Measurements from ENCODE around the gene MYL6B. TPM values are rescaled to one million over a fixed set of nuclear protein-coding genes. Genes with fewer than 3 reads are reported as not detected.

Gene MYL6B
- total RNA-seq, 2 donors from 2014 or later = 32.9 to 35.7 TPM

DNA sequence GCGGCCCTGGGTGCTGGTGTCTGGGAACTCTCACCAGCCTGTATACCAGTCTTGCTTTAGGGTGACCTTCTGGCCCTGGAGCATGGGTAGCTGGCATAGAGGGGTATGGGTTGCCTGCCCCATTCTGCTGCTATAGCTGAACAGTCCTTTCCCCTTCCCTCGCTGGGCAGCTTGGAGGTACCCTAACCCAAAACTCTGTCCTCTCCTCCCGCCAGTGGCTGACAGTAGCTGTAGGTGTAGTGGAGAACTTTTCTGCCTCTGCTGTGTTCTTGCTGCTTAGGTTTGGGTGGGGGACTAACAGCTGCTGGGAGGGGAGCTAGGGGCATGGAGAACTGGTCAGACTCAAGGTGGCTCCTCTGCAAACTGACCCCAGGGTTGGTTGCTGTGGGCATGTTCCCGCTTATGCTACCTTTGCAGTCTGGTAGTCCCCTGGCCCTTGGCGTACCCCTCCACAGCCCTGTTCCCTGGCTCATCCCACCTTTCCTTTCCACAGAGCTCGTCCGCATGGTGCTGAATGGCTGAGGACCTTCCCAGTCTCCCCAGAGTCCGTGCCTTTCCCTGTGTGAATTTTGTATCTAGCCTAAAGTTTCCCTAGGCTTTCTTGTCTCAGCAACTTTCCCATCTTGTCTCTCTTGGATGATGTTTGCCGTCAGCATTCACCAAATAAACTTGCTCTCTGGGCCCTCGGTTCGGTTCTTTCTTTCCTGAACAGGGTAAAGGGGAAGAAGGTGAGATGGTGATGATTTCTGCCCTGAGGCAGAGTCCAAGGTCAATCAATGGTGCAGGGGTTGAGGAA is 8.7 kb downstream of the MYL6B start:
- DNase-seq (ENCODE audit: low spot score) = no peak
- intact Hi-C loops (cut with DNase I) = no loop called here

DNA sequence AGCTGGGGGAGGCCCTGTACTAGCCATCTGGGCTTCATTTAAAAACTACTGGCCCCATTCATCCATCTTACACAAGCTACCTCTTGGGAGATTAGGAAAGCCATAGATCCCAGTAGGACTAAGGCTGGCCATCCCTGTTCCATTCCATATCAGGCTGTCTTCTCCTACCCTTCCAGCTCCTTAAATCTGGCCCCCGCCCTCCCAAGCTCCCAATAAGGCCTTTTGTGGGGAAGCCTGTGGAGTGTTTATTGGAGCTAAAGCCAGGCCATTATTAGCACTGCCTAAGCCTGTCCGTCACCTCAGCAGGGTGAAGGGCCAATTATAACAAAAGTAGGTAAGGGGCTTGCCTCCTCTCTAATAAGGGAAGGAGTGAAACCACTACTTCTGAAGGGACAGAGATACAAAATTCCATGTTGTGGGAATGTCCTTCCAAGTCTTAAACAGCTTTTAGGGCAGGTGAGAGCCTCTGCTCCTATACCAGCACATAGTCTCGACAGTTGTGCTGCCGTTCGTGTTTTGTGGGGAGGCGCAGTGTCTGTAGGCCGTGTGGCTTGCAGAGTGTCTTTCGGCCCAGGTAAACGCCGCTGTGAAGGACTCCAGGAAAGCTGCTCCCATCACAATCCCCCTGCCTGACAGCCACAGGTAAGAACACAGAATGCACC is 9.4 kb downstream of the MYL6B start:
- intact Hi-C loops (cut with DNase I) = loop anchor here in 1 of 2 donors (1.0 kb wide), 1 partner anchor 17 kb away; no protein-coding TSS in a partner anchor
- DNase-seq (ENCODE audit: low spot score) = no peak

DNA sequence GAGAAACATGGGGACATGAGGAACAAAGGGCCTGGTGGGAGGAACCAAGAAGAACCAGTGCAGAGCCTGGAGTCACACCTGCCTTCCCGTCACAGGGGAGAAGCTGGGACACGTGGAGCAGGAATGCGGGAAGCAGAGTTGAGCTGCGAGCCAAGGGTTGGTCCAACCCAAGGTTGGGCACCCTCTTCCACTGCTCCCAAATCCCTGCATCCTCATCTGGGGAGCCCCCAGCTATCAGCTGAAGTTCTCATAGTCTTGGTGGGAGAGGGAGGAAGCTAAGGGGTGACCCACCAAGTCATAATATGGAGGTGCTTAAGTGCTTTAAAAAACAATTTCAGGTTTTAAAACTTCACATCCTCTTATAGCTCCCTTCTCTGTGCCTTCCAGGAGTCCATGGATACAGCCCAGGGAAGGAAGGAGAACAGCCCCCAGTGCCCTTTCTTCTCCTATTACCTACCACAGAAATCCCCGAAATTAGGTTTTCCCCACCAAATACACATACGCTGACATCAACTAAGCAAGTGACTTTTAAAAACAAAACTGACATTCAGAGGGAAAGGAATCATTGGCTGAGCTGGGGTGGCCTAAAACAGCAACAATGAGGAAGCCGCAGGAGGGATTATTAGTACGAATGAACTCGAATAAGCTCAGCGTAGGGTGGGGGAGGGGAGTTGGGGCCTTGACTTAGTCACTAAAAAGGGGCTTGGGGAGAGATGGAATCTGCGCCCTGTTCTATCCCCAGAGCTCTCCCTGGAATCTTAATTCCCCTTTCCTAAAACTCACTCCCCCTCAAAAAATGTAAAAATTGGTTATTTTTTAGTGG is 10.3 kb downstream of the MYL6B start:
- intact Hi-C loops (cut with DNase I) = loop anchor here in 1 of 2 donors (1.0 kb wide), 1 partner anchor 17 kb away; no protein-coding TSS in a partner anchor

DNA sequence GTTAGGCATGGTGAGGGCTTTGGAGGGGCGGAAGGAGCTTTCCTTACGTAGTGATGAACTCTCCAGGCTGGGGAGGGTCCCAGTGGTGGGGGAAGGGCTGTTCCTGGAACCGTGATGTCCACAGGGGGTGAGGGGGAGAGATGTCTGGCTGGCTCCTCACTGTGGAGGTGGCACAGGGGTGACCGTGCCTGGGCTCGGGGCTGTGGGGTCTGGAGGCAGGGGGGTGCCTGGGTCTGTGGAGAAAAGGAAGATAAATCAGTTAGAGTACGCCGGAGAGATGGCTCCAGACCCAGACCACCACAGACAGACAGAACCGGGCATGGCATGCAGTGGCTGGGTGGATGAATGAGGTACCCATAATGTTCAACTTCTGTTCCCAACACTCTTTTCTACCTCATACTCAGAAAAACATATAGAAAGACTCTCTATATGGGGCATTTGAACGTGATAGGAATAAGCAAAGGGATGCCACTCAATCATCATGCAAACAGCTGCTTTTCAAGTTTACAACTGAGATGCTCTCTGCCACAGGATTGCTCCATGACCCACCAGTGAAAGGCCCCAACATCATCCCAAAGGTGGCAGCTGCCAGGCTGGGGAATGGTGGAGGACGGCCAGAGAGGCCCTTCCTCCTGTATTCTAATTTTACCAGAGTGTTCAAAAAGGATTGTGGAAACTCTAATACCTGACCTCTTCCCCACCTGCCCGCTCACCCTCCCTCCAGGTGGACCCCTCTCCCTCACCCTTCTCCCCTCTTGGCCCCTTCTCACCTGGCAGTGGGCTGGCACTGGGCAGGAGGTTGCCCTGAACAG is 11.4 kb downstream of the MYL6B start:
- no peak for DNase-seq (ENCODE audit: low spot score)
- intact Hi-C loops (cut with DNase I) = no loop called here

More for the DNA sequence above, 10.3 kb downstream of the MYL6B start:
- DNase-seq (ENCODE audit: low spot score) = no peak

DNA sequence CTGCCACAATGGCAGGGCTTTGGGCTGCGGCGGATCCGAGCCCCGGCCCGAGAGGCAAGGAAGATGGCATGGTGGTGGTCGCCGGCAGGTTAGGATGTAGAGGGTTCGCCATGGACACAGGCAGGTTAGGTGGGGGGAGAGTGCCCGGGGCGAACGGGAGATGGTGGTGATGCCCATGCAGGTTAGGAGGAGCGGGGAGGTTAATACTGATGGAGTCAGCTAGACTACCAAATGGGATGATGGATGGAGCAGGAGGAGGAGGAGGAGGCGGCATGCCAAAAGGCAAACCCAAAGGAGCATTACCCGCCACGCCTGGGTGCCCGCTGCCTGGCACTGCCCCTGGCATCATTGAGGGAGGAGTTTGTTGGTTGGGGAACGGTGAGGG is 11.9 kb downstream of the MYL6B start:
- intact Hi-C loops (cut with DNase I) = no loop called here
- no peak for DNase-seq (ENCODE audit: low spot score)

DNA sequence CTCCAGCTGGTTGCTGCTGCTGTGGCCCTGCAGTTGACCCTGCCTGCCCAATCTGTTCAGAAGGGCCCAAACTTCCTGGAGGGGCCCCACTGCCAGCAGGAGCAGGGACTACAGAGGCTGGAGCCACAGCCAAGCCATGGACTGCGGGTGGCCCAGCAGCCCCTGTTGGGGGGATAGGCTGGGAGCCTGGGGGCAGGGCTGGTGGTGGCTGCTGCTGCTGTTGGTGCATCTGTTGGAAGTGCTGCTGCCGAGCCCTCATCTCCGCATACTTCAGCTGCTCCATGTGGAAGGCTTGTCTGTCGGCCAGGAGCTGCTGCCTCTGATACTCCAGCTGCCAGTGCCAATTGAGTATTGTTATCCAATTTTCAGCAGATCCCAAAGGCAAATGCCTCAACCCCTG is 13.0 kb downstream of the MYL6B start:
- intact Hi-C loops (cut with DNase I) = no loop called here
- no peak for DNase-seq (ENCODE audit: low spot score)

DNA sequence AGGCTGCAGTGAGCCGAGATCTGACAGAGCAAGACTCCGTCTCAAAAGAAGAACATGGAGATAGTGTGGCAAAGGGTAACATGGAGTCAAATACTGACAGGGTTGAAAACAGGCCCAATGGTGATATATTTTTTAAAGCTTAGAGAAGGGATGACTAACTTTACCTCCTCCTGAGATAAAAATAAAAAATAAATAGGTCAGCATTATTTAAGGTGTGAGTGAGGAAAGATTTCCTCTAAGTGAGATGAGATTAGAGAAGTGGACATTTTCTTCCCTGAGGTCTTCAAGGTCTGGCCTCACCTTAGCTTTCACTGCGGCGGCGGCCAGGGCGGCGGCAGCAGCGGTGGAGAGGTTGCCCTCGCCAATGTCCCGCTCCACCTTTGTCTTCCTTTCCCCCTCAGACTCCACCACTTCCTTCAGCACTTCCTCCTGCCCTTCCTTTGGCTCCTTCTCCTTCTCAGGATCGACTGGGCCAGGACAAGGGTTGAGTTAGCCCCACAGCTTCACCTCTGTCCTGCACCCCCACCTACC is 16.9 kb downstream of the MYL6B start:
- no peak for DNase-seq (ENCODE audit: low spot score)
- intact Hi-C loops (cut with DNase I) = no loop called here

DNA sequence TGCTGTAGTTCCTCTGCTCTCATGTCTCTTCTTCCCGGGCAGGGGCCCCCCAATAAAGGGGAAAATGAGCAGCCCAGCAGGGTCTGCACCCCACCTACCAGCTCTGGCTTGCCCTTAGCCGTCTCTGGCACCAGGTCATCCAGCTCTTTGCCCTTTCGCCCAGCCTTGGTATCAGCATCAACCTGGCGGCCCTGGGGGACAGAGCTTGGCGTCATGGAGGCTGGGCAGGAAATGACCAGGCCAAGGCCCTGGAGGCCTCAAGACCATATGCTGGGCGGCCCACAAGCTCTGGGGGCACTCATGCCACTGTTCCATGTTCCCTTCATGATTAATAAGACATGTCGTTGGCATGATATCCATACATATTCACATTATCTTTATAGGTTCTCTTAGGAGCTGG is 20.5 kb downstream of the MYL6B start:
- intact Hi-C loops (cut with DNase I) = no loop called here
- no peak for DNase-seq (ENCODE audit: low spot score)

DNA sequence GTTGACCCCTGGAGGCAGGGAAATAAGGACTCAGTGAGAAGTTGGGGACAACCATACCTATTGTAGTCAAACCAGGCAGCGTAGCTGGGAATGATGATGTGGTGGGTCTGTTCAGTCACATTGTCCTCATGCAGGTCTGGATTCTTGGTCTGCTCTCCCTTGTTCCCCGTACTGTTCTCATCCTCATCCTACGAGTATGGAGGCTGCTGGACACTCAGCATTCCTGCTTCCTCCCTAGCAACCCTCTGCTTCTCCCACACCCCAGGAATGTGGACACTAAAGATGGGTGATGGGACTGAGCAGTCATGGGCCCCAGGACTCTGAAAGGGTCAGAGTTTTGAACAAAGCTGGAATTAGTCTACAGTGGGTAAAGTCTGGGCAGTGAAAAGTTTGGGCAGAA is 26.0 kb downstream of the MYL6B start:
- DNase-seq (ENCODE audit: low spot score) = peak; percentile 13
- intact Hi-C loops (cut with DNase I) = no loop called here

DNA sequence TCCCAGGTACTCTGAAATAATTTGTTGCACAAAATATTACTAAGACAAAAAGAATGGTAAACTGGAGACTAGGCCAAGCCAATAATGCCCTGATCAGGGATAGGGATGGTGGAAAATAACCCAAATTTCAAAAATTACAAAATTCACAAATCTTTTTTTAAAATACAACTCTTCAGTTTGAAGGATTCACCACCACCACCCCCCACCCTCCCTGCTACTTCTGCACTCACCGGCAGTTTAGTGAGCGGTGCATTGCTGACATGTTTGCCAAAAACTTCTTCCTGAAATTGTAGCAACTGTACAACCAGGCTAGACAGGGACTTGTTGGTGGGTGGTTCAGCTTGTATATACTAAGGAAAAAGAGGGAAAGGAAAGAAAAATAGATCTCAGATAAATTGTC is 34.6 kb downstream of the MYL6B start:
- DNase-seq (ENCODE audit: low spot score) = peak; percentile 19
- intact Hi-C loops (cut with DNase I) = no loop called here

DNA sequence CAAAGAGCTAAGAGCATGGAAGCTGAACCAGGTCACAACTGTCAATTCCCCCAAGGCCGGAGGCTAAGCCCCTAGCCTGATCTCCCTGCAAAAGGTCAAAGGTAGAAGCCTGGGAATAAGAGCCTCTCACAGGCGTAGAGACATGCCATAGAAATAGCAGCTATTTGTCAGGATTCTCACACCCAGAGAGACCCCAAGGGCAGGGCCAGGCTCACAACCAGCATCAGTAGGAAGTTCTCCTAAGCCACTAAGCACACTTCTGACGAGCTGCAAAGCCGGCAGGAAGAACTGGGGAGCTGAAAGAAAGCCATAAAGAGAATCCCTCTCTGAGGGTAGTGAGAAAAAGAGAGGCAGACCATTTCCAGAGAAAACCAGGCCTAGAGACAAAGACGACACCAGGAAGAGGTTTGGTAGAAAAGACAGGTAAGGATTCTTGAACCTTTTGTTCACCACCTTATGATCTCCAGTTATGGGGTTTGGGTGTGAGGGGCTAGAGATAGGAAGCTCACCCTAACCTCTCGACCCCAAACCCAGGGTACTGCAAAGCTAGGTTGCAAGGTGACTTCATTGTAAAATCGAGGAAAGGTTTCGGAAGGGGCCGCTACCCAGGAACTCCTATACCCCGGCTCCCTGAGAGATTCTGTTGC is 35.9 kb downstream of the MYL6B start:
- peak; percentile 19 for DNase-seq (ENCODE audit: low spot score)
- intact Hi-C loops (cut with DNase I) = no loop called here

DNA sequence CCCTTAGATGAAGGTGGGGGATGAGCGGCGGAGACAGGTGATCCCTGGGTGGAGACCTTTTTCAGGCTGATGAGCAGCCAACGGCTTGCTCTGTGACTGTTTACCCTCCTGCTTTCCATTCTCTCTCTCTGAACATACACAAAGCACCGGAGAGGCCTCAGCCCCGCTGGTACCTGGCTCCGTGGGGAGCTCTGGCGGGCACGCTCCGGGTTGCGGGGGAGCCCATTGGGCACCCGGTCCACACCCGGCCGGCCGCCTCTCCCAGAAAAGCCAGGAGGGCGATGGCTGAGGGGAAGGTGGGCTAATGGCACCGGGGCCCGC is 36.4 kb downstream of the MYL6B start:
- intact Hi-C loops (cut with DNase I) = no loop called here
- no peak for DNase-seq (ENCODE audit: low spot score)

DNA sequence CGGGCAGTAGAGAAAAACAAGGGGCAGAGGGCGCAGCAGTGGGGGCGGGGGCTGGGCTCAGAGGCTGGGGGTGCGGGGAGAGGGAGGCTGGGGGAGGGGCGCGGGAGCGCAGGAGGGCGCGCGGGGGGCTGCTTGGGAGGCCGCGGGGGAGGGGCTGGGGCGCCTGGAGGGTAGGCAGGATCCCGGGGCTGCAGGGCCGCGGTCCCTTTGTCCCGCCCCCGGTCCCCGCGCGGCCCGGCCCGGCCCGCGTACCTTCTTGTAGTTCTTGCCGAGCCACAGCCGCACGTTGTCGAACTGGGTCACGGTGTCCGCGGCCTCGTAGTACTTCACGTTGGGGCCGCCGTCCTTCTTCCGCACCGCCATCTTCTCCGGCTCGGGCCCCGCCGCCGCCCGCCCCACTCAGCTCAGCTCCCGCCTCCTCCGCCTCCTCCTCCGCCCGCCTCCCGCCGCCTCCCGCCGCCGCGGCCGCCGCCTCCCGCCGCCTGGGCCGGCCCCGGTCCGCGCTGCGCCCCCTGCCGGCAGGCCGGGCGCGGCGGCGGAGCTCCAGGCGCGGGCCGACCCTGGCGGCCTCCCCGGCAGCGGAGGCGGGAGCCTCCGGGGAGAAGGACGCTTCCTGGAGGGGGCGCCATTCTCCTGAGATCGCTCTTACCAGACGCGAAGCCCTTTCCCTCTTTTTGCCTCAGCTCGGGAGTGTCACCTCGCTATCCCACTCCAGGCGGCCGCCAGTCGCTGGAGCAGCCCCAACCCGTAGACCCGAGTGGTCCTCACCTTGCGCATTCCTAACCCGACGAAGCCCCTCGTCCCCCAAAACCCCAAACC is 36.9 kb downstream of the MYL6B start, which contains the start of gene SMARCC2:
Gene SMARCC2 (minus strand): TSS at position 385 of the 819 bp plus-strand sequence. CDS start 22 bp downstream, at position 363.
- intact Hi-C loops (cut with DNase I) = no loop called here
- peak; percentile 97 for DNase-seq (ENCODE audit: low spot score)

DNA sequence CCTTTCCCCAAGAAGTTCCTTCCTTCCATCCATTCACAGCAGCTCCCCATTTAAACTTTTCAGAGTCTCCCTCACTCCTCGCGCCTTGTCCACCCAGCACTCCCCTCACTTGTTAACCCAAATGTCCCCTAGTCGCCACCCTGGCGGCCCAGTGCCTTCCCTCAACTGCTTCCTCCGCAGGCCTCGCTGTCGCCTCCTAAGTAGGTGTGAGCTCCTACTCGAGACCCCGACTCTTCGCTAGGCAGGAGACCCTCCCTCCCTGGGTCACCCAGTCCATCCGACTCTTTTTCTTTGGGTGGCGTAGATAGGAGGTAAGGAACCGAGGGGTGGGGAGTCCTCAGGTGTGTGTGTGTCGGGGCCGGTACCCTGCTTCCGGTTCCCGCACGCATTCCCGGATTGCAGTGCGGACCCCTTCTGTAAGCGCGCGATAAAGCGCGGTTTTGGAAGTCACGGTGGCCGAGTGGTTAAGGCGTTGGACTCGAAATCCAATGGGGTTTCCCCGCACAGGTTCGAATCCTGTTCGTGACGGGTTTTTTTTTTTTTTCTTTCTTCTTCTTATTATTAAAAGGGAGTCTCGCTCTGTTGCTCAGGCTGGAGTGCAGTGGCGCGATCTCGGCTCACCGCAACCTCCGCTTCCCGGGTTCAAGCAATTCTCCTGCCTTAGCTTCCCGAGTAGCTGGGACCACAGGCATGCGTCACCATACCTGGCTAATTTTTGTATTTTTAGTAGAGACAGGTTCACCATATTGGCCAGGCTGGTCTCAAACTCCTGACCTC is 37.7 kb downstream of the MYL6B start:
- intact Hi-C loops (cut with DNase I) = loop anchor here (2.0 to 5.0 kb wide), 3 partner anchors 33 to 72 kb away; partner anchors contain the start of gene ZC3H10 (in 1 of the 2)
- peak; percentile 94 for DNase-seq (ENCODE audit: low spot score)

DNA sequence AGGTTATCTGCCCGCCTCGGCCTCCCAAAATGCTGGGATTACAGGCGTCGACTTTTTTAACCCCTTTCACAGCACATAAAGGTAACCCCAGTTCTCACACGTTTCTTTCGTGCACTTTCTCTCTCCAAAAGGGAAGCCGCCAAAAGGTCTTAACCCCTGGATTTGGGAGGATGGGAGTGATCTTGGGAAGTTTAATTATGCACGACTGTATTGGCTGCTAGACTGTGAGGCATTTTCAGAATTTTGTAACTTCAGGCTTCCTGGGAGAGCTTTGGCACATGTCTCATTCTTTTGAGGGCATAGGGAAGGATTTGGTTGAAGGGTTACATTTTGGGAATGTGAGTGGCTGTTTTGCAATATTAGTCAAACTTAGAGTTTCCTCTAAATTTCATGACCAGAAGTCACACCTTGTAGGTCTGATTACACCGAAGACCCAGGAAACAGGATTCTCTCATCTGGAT is 38.3 kb downstream of the MYL6B start:
- intact Hi-C loops (cut with DNase I) = loop anchor here (2.0 to 5.0 kb wide), 3 partner anchors 32 to 72 kb away; partner anchors contain the start of gene ZC3H10 (in 1 of the 2)
- DNase-seq (ENCODE audit: low spot score) = no peak

DNA sequence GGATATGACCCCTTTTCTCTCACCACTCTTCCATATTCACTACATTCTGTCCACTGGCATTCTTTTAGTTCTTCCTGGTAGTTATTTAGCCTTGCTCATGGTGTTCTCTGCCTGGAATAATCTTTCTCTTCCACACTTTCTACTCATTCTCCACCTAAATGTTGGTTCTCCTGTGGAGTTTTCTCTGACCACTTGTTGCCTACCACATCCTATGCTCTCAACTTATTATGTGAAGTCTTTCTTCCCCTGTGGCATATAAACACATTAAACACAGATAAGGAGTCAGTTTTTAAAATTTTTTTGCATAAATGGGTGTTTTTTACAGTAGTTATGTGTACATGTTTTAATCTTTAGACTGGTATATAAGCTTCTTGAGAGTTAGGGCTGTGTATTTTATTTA is 40.2 kb downstream of the MYL6B start:
- intact Hi-C loops (cut with DNase I) = loop anchor here (2.0 to 5.0 kb wide), 2 partner anchors 32 to 70 kb away; partner anchors contain the start of gene NABP2 (in 1 of the 2)
- DNase-seq (ENCODE audit: low spot score) = no peak
